NCI-H510A treated with DMSO at 0.1 percent for 48 hours (cell line): Measurements from ENCODE around the gene NOP16.
A peak's percentile ranks its signal among the peaks of the same experiment; 100 is the strongest.

Experiments
- DNase-seq: peaks from one replicate; lab custom pipeline; 2025; lab: John Stamatoyannopoulos, UW

NOP16 gene

GRCh38 chr5:176384991-176385390 lies 3.4 kb downstream of the NOP16 start:
- no peak for DNase-seq

- DNase-seq = no peak
These were observed 4.0 kb downstream of the NOP16 start for GRCh38 chr5:176384366-176384930.

- DNase-seq = no peak
These were observed 4.4 kb downstream of the NOP16 start for GRCh38 chr5:176383961-176384360.

GRCh38 chr5:176383248-176383905 lies 5.0 kb downstream of the NOP16 start:
- no peak for DNase-seq

- no peak for DNase-seq
These were observed 5.7 kb downstream of the NOP16 start for GRCh38 chr5:176382721-176383120.

- DNase-seq = no peak
These were observed 6.4 kb downstream of the NOP16 start for GRCh38 chr5:176381979-176382378.

GRCh38 chr5:176381423-176381822 lies 7.0 kb downstream of the NOP16 start:
- DNase-seq = no peak

- DNase-seq = no peak
These were observed 8.5 kb downstream of the NOP16 start for GRCh38 chr5:176379881-176380280.

- DNase-seq = no peak
These were observed 15.1 kb downstream of the NOP16 start for GRCh38 chr5:176373100-176373818.

GRCh38 chr5:176371621-176372539 lies 16.5 kb downstream of the NOP16 start:
- DNase-seq = no peak

GRCh38 chr5:176369934-176370711 lies 18.3 kb downstream of the NOP16 start:
- no peak for DNase-seq

- no peak for DNase-seq
These were observed 19.7 kb downstream of the NOP16 start for GRCh38 chr5:176368726-176369125.

GRCh38 chr5:176366232-176366894 lies 22.0 kb downstream of the NOP16 start:
- DNase-seq = no peak

- peak; percentile 4 for DNase-seq
These were observed 22.8 kb downstream of the NOP16 start, which contains the start of gene ARL10 for GRCh38 chr5:176365351-176366231. TSS of gene ARL10 (plus strand) at chr5:176365487. CDS start at chr5:176365564, 77 bp downstream.

- DNase-seq = no peak
These were observed 23.5 kb downstream of the NOP16 start for GRCh38 chr5:176364765-176365350.

GRCh38 chr5:176362233-176362490 lies 26.2 kb downstream of the NOP16 start:
- no peak for DNase-seq

- DNase-seq = peak; percentile 58
These were observed 26.8 kb downstream of the NOP16 start, which contains the start of gene KIAA1191 for GRCh38 chr5:176361437-176362232. TSS of gene KIAA1191 (minus strand) at chr5:176361764. CDS start at chr5:176359508, 2,256 bp downstream.

GRCh38 chr5:176360894-176361436 lies 27.4 kb downstream of the NOP16 start:
- no peak for DNase-seq
